ENCODE data around the gene RHBDD3.

GRCh38 chr22:29306175-29306834 is 38.5 kb upstream of the RHBDD3 start, which contains the start of gene GAS2L1:
- TF ChIP-seq POLR2A (IDR thresholded peaks at IDR 0.05) (no peak), CTCF (IDR thresholded peaks at IDR 0.05) (peak; percentile 64 to 85 (median 76))
